Keratinocyte (primary cell): ENCODE measurements around the gene DIPK2A. TPM values are rescaled to one million over a fixed set of nuclear protein-coding genes. Genes with fewer than 3 reads are reported as not detected.
A peak's percentile ranks its signal among the peaks of the same experiment; 100 is the strongest.

Source experiments
- DNase-seq: peaks from one replicate; pipeline ENCODE4 v3.0.0-alpha.2; 2011; ENCODE audit warnings: low read depth, missing footprints, low spot score
- FAIRE-seq: peaks from 2 replicates; lab custom pipeline; 2011; peaks lifted over from hg19 to GRCh38; lab: Jason Lieb, UNC
- H2AFZ ChIP-seq: 2 replicates; pipeline ENCODE4 v1.6.0; 2012; ENCODE audit warnings: low read length, control low read depth, inconsistent platforms; ENCODE audit not compliant: control insufficient read depth
- H3K27ac ChIP-seq: 2 replicates; pipeline ENCODE4 v1.5.1; 2011; ENCODE audit warnings: low read length; ENCODE audit not compliant: control insufficient read depth, insufficient read depth
- H3K27me3 ChIP-seq: 3 replicates; pipeline ENCODE4 v1.6.0; 2011; ENCODE audit warnings: low read length; ENCODE audit not compliant: control insufficient read depth, insufficient read depth; ENCODE audit errors: extremely low read depth
- H3K36me3 ChIP-seq, 2 experiments: 2 replicates in 1 of 2; 3 replicates in 1 of 2; pipeline ENCODE4 v1.5.1; 2011; ENCODE audit warnings: low read length in 2 of 2, mild to moderate bottlenecking in 1 of 2; ENCODE audit not compliant: control insufficient read depth in 2 of 2, insufficient read depth in 2 of 2; ENCODE audit errors: extremely low read depth in 1 of 2
- H3K4me1 ChIP-seq: 3 replicates; pipeline ENCODE4 v1.5.1; 2011; ENCODE audit warnings: low read length; ENCODE audit not compliant: control insufficient read depth, insufficient read depth; ENCODE audit errors: extremely low read depth
- H3K4me2 ChIP-seq: 3 replicates; pipeline ENCODE4 v1.6.0; 2011; ENCODE audit warnings: low read depth, low read length; ENCODE audit not compliant: control insufficient read depth, insufficient read depth; ENCODE audit errors: extremely low read depth
- H3K4me3 ChIP-seq, 3 experiments: fragments of 200-600 bp in 1 of 3; sonication (generic) in 1 of 3; 2 replicates in 2 of 3; 3 replicates in 1 of 3; pipeline ENCODE4 v1.5.1; 2011 to 2016; ENCODE audit warnings: low read length in 3 of 3, mild to moderate bottlenecking in 3 of 3, control low read depth in 2 of 3, inconsistent platforms in 1 of 3, low read depth in 1 of 3, mixed read lengths in 1 of 3, mixed run types in 1 of 3, moderate library complexity in 1 of 3; ENCODE audit not compliant: control insufficient read depth in 2 of 3, insufficient read depth in 2 of 3; ENCODE audit errors: extremely low read depth in 1 of 3
- H3K79me2 ChIP-seq: 2 replicates; pipeline ENCODE4 v1.6.0; 2012; ENCODE audit warnings: low read length; ENCODE audit not compliant: control insufficient read depth, insufficient read depth
- H3K9ac ChIP-seq: 3 replicates; pipeline ENCODE4 v1.6.0; 2011; ENCODE audit warnings: low read length; ENCODE audit not compliant: control insufficient read depth, insufficient read depth; ENCODE audit errors: extremely low read depth
- H3K9me1 ChIP-seq: 3 replicates; pipeline ENCODE4 v1.6.0; 2011; ENCODE audit warnings: low read length; ENCODE audit not compliant: control insufficient read depth, insufficient read depth; ENCODE audit errors: extremely low read depth
- H3K9me3 ChIP-seq: 2 replicates; pipeline ENCODE4 v1.5.1; 2012; ENCODE audit warnings: low read depth, low read length; ENCODE audit not compliant: control insufficient read depth
- H4K20me1 ChIP-seq: 3 replicates; pipeline ENCODE4 v1.6.0; 2011; ENCODE audit warnings: low read length; ENCODE audit not compliant: control insufficient read depth, insufficient read depth; ENCODE audit errors: extremely low read depth
- CTCF ChIP-seq, 3 experiments: IDR thresholded peaks in 1 of 3; conservative IDR thresholded peaks in 1 of 3; optimal IDR thresholded peaks in 1 of 3; 2 replicates in 2 of 3; 3 replicates in 1 of 3; pipeline versions ENCODE3 to v1.5.1; 2011; ENCODE audit warnings: low read length in 3 of 3, mild to moderate bottlenecking in 3 of 3, moderate library complexity in 2 of 3, control low read depth in 1 of 3, inconsistent platforms in 1 of 3; ENCODE audit not compliant: insufficient read depth in 2 of 3; ENCODE audit errors: extremely low read depth in 1 of 3
- EZH2 ChIP-seq: IDR thresholded peaks from one replicate; pipeline ENCODE4 v1.6.1; 2012; ENCODE audit warnings: inconsistent platforms, mild to moderate bottlenecking, low read length, moderate library complexity
- dilution Hi-C: fragments of 300-500 bp; cut with MboI; formaldehyde crosslinking; loops from one replicate; pipeline ENCODE4 v1.7.0; 2020; ENCODE audit warnings: low sequenced_read_pairs; ENCODE audit not compliant: extremely low pct_ligation_motif_present
- polyA plus RNA-seq, 5 experiments: library from polyadenylated mRNA; depleted of rRNA in 3 of 5; stranded (reverse) in 3 of 5; stranded (forward) in 1 of 5; unstranded in 1 of 5; fragments of >200 nt; gene quantifications; 1 replicate in 1 of 5; 2 replicates in 3 of 5; 3 replicates in 1 of 5; pipeline versions ENCODE4 v1.2.1 to v1.2.3, GENCODE V29; 2011 to 2012; ENCODE audit warnings: missing spikeins in 2 of 5, low read depth in 1 of 5, low replicate concordance in 1 of 5

Gene DIPK2A
- polyA plus RNA-seq, 1 donor (not counting 4 experiments of a cell fraction or from before 2014, with no cell fraction given): 7.8 TPM

- no peaks in the 10 kb centered on the region for H3K36me3 ChIP-seq
- H3K79me2 ChIP-seq: no peaks in the 10 kb centered on the region
- H3K9me3 ChIP-seq: no peaks in the 10 kb centered on the region
- no peaks in the 10 kb centered on the region for H4K20me1 ChIP-seq
- DNase-seq (no peak), FAIRE-seq (no peak)
- no peak overlapping the region for H3K27ac ChIP-seq
- H3K4me3 ChIP-seq: no peak overlapping the region
- no peaks in the 10 kb centered on the region for H3K4me1 ChIP-seq
- H2AFZ ChIP-seq: no peak overlapping the region
- H3K9ac ChIP-seq: no peak overlapping the region
- H3K4me2 ChIP-seq: no peak overlapping the region
- dilution Hi-C loops: no loop called here
- TF ChIP-seq EZH2: no peak
- TF ChIP-seq CTCF (optimal IDR thresholded peaks at IDR 0.05 in 1 of 3, IDR thresholded peaks at IDR 0.05 in 1 of 3, conservative IDR thresholded peaks at IDR 0.05 in 1 of 3; ENCODE audit: extremely low read depth in 1 of 3, insufficient read depth in 2 of 3, low read length in 3 of 3): peak in 1 of 3 experiments; percentile 31
- no peaks in the 10 kb centered on the region for H3K27me3 ChIP-seq
- H3K9me1 ChIP-seq: no peaks in the 10 kb centered on the region
These were observed 19.0 kb upstream of the DIPK2A start for GRCh38 chr3:143952569-143953072.

GRCh38 chr3:143955113-143955512 lies 16.5 kb upstream of the DIPK2A start:
- DNase-seq: no peak
- no peaks in the 10 kb centered on the region for H3K36me3 ChIP-seq
- dilution Hi-C loops: no loop called here
- no peak overlapping the region for H2AFZ ChIP-seq
- H4K20me1 ChIP-seq: no peaks in the 10 kb centered on the region
- no peak overlapping the region for H3K4me3 ChIP-seq
- no peaks in the 10 kb centered on the region for H3K4me1 ChIP-seq
- H3K27me3 ChIP-seq: no peaks in the 10 kb centered on the region
- FAIRE-seq: no peak
- H3K4me2 ChIP-seq: no peak overlapping the region
- H3K9ac ChIP-seq: no peak overlapping the region
- TF ChIP-seq CTCF (optimal IDR thresholded peaks at IDR 0.05 in 1 of 3, IDR thresholded peaks at IDR 0.05 in 1 of 3, conservative IDR thresholded peaks at IDR 0.05 in 1 of 3; ENCODE audit: extremely low read depth in 1 of 3, insufficient read depth in 2 of 3, low read length in 3 of 3) (no peak), EZH2 (no peak)
- no peaks in the 10 kb centered on the region for H3K9me1 ChIP-seq
- H3K9me3 ChIP-seq: no peaks in the 10 kb centered on the region
- no peaks in the 10 kb centered on the region for H3K79me2 ChIP-seq
- H3K27ac ChIP-seq: no peak overlapping the region
